Trophoblast cell (in vitro differentiated cells and primary cell): ENCODE results near the gene SFXN5.
A peak's percentile ranks its signal among the peaks of the same experiment; 100 is the strongest.

Experiments
- DNase-seq, 2 donors: peaks; one replicate each; pipeline ENCODE4 v3.0.0-alpha.2; 2016
- H2AFZ ChIP-seq: 2 replicates; pipeline ENCODE4 v1.6.1; 2013; ENCODE audit warnings: low read length, moderate library complexity, mild to moderate bottlenecking; ENCODE audit not compliant: insufficient read depth, poor library complexity
- H2AK5ac ChIP-seq: 2 replicates; pipeline ENCODE4 v1.6.1; 2013; ENCODE audit warnings: mild to moderate bottlenecking, low read length
- H2BK120ac ChIP-seq: 2 replicates; pipeline ENCODE4 v1.6.1; 2013; ENCODE audit warnings: low read length, mild to moderate bottlenecking, moderate library complexity; ENCODE audit not compliant: insufficient read depth, poor library complexity
- H2BK12ac ChIP-seq: 2 replicates; pipeline ENCODE4 v1.6.1; 2013; ENCODE audit warnings: mild to moderate bottlenecking, low read length, moderate library complexity
- H2BK5ac ChIP-seq: 2 replicates; pipeline ENCODE4 v1.6.1; 2013; ENCODE audit warnings: low read length, low read depth, moderate library complexity, mild to moderate bottlenecking; ENCODE audit not compliant: poor library complexity
- H3K14ac ChIP-seq: 2 replicates; pipeline ENCODE4 v1.6.1; 2013; ENCODE audit warnings: mild to moderate bottlenecking, low read length
- H3K18ac ChIP-seq: 2 replicates; pipeline ENCODE4 v1.6.1; 2013; ENCODE audit warnings: mild to moderate bottlenecking, low read length
- H3K23ac ChIP-seq: 2 replicates; pipeline ENCODE4 v1.6.1; 2013; ENCODE audit warnings: low read length
- H3K27ac ChIP-seq: 2 replicates; pipeline ENCODE4 v1.5.1; 2013; ENCODE audit warnings: low read depth, mild to moderate bottlenecking, inconsistent platforms, low read length, moderate library complexity
- H3K27me3 ChIP-seq: 2 replicates; pipeline ENCODE4 v1.6.1; 2013; ENCODE audit warnings: inconsistent platforms, mild to moderate bottlenecking, low read length, moderate library complexity; ENCODE audit not compliant: insufficient read depth
- H3K36me3 ChIP-seq, 2 experiments: 1 replicate in 1 of 2; 2 replicates in 1 of 2; pipeline ENCODE4 v1.6.1; 2013; ENCODE audit warnings: low read length in 2 of 2, mild to moderate bottlenecking in 2 of 2, moderate library complexity in 1 of 2; ENCODE audit not compliant: insufficient read depth in 2 of 2, control insufficient read depth in 1 of 2
- H3K4ac ChIP-seq: 2 replicates; pipeline ENCODE4 v1.6.1; 2013; ENCODE audit warnings: low read depth, mild to moderate bottlenecking, low read length, moderate library complexity
- H3K4me1 ChIP-seq, 2 experiments: 1 replicate in 1 of 2; 2 replicates in 1 of 2; pipeline ENCODE4 v1.6.1; 2013; ENCODE audit warnings: low read length in 2 of 2, mild to moderate bottlenecking in 2 of 2, moderate library complexity in 1 of 2; ENCODE audit not compliant: insufficient read depth in 2 of 2, control insufficient read depth in 1 of 2
- H3K4me2 ChIP-seq: 2 replicates; pipeline ENCODE4 v1.6.1; 2013; ENCODE audit warnings: inconsistent platforms, mild to moderate bottlenecking, low read length, moderate library complexity
- H3K4me3 ChIP-seq: 2 replicates; pipeline ENCODE4 v1.5.1; 2013; ENCODE audit warnings: mild to moderate bottlenecking, low read depth, low read length, inconsistent platforms
- H3K79me1 ChIP-seq: one replicate; pipeline ENCODE4 v1.6.1; 2013; ENCODE audit warnings: low read length
- H3K79me2 ChIP-seq: 2 replicates; pipeline ENCODE4 v1.6.1; 2013; ENCODE audit warnings: low read length, mild to moderate bottlenecking; ENCODE audit not compliant: control insufficient read depth, insufficient read depth, poor library complexity
- H3K9ac ChIP-seq: 2 replicates; pipeline ENCODE4 v1.6.1; 2013; ENCODE audit warnings: mild to moderate bottlenecking, low read length
- H3K9me3 ChIP-seq: 2 replicates; pipeline ENCODE4 v1.6.1; 2013; ENCODE audit warnings: low read depth, mild to moderate bottlenecking, control low read depth, inconsistent platforms, low read length; ENCODE audit not compliant: insufficient read depth
- H4K12ac ChIP-seq: 2 replicates; pipeline ENCODE4 v1.6.1; 2013; ENCODE audit warnings: low read depth, mild to moderate bottlenecking, low read length, moderate library complexity
- H4K8ac ChIP-seq: 2 replicates; pipeline ENCODE4 v1.6.1; 2013; ENCODE audit warnings: low read depth, mild to moderate bottlenecking, low read length, moderate library complexity
- H4K91ac ChIP-seq: one replicate; pipeline ENCODE4 v1.6.1; 2013; ENCODE audit warnings: low read depth, mild to moderate bottlenecking, low read length, moderate library complexity
- WGBS: extraction: QIAGEN DNeasy Blood & Tissue Kit; methylation state at CpG from one replicate; pipeline ENCODE4 v1.1.7; 2013; ENCODE audit warnings: missing lambda C conversion rate; ENCODE audit not compliant: insufficient read length, insufficient coverage; ENCODE audit errors: extremely low coverage; 5-methylcytosine and 5-hydroxymethylcytosine counted together

The SFXN5 gene

DNA sequence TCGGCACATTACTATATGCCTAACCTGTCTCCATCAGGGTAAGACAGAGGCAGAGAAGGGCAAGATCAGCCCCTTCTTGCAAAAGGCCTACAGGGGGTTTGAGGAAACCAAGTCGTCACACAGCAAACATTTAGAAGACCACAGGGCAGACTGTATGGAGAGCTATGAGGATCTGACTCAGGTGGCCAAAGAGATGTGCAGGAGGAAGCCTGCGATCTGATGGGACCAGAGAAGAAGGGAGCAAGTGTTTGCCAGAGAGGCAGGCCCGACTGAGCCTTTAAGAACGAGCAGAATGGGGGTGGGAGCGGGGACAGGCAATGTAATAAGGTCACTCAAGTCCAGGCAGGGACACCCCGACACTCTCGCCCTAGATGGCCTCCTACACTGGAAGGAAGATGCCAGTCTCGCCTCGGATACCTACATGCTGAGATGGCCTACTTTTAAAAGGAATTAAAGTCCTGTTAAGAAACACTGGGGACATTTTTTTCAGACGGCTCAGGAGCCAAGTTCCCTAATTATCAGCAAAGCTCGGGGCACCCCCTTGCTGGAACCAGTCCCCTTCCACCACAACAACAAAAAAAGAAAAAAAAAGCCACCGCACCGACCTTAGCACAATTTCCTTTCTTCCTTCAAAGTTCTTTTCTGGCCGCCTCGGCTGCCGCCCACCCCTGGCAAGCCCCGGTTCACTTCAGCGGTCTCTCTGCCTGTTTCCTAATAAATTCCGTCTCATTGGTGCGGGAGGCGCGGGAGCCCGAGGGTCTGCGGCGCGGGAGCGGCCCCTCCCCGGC is 1.5 kb downstream of the SFXN5 start:
- Histone ChIP-seq H3K4me1 (peaks cover 9% of the 10 kb centered on the region in 2 experiments), H3K4ac (peak overlapping the region; percentile 71), H3K4me2 (peak overlapping the region; percentile 85), H2AFZ (no peak overlapping the region), H3K9me3 (no peaks in the 10 kb centered on the region), H3K27me3 (no peaks in the 10 kb centered on the region), H2BK5ac (no peak overlapping the region), H3K79me2 (peaks cover 11% of the 10 kb centered on the region), H4K12ac (peak overlapping the region; percentile 9), H4K91ac (peak overlapping the region; percentile 77), H3K27ac (peak overlapping the region; percentile 34), H4K8ac (peak overlapping the region; percentile 80), H3K9ac (peak overlapping the region; percentile 24), H3K18ac (peak overlapping the region; percentile 24), H2BK120ac (peak overlapping the region; percentile 60), H2BK12ac (no peak overlapping the region), H3K4me3 (peak overlapping the region; percentile 80), H3K23ac (no peak overlapping the region), H2AK5ac (no peak overlapping the region), H3K36me3 (no peaks in the 10 kb centered on the region), H3K14ac (no peak overlapping the region), H3K79me1 (peaks cover 15% of the 10 kb centered on the region)
- WGBS: no CpG with 5 or more reads among the region's 29 CpGs
- DNase-seq: peak in 1 of 2 donors; percentile 39

DNA sequence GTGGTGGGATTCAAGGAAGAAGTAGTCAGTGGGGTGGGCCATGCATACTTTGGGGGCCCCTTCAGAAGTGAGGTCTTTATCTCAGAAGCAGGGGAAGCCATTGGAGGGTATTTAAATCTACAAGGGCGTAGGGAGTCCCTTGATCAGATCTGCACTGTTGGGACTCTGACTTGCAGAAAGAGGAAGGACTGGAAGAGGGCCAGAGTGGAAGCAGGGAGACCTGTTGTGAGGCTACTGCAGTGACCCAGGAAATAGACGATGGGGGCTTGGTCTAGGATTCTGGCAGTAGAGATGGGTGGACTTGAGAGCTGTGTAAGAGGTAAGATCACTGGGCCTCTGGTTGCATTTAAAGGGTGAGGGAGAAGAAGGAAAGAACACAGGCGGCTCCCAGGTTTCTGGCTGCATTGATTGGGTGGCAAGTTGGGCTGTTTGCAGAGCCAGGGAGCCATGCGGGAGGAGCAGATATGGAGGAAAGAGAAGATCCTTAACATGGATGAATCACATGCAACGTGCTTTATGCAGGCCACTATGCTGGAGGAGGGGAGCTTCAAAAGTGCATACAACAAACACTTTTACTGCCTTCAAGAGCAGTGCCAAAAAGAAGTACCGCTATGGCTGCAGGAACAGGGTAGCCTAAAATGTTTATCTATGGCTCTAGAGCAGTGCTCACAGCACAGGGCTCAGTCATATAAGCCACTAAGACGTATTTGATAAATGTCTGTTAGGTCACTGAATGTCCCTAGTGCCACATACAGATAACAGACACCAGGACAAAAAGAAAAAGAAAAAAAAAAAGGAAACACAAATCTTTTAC is 2.3 kb downstream of the SFXN5 start:
- no peaks in the 10 kb centered on the region for H3K36me3 ChIP-seq
- peaks cover 11% of the 10 kb centered on the region for H3K79me2 ChIP-seq
- H4K8ac ChIP-seq: no peak overlapping the region
- no CpG with 5 or more reads among the region's 7 CpGs for WGBS
- H3K4me2 ChIP-seq: no peak overlapping the region
- H3K79me1 ChIP-seq: peaks cover 17% of the 10 kb centered on the region
- H2AK5ac ChIP-seq: no peak overlapping the region
- no peak overlapping the region for H2AFZ ChIP-seq
- H2BK12ac ChIP-seq: no peak overlapping the region
- no peak overlapping the region for H2BK120ac ChIP-seq
- H3K27me3 ChIP-seq: no peaks in the 10 kb centered on the region
- no peak overlapping the region for H4K12ac ChIP-seq
- H3K9me3 ChIP-seq: peaks cover 2% of the 10 kb centered on the region
- H3K9ac ChIP-seq: no peak overlapping the region
- H3K4me3 ChIP-seq: no peak overlapping the region
- H3K4ac ChIP-seq: no peak overlapping the region
- no peak overlapping the region for H4K91ac ChIP-seq
- H3K18ac ChIP-seq: no peak overlapping the region
- no peak overlapping the region for H3K14ac ChIP-seq
- peak in 1 of 2 donors; percentile 54 for DNase-seq
- H3K23ac ChIP-seq: no peak overlapping the region
- H3K27ac ChIP-seq: no peak overlapping the region
- no peak overlapping the region for H2BK5ac ChIP-seq
- peaks cover 9 to 12% of the 10 kb centered on the region in 2 experiments for H3K4me1 ChIP-seq

DNA sequence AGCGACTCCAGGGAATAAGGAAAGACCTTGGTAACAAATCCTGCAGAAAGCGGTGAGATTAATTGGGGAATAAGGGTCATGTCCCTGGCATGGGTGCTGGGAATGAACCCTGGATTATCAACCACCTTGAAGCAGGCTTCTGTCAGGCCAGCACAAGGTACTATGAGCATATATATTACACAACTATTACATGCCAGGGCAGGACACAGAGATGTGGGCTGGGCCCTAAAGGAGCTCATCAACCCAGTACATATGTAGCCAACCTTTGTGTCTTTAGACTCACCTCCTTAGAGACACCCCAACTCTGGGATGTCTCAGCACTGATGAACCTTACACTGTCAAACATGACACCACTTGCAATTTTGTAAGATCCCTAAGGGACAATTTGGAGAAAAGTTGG is 3.4 kb downstream of the SFXN5 start:
- Histone ChIP-seq H3K18ac (no peak overlapping the region), H3K23ac (no peak overlapping the region), H4K91ac (no peak overlapping the region), H3K9ac (no peak overlapping the region), H3K14ac (no peak overlapping the region), H4K8ac (no peak overlapping the region), H3K79me1 (peaks cover 17% of the 10 kb centered on the region), H3K4me1 (peaks cover 13 to 14% of the 10 kb centered on the region in 2 experiments), H3K27me3 (no peaks in the 10 kb centered on the region), H2AFZ (no peak overlapping the region), H3K9me3 (peaks cover 2% of the 10 kb centered on the region), H3K79me2 (peaks cover 11% of the 10 kb centered on the region), H3K27ac (no peak overlapping the region), H2AK5ac (no peak overlapping the region), H2BK120ac (no peak overlapping the region), H2BK5ac (no peak overlapping the region), H3K4ac (no peak overlapping the region), H4K12ac (no peak overlapping the region), H3K36me3 (no peaks in the 10 kb centered on the region), H3K4me3 (no peak overlapping the region), H3K4me2 (no peak overlapping the region), H2BK12ac (no peak overlapping the region)
- WGBS: no CpG with 5 or more reads among the region's 2 CpGs
- no peak for DNase-seq

DNA sequence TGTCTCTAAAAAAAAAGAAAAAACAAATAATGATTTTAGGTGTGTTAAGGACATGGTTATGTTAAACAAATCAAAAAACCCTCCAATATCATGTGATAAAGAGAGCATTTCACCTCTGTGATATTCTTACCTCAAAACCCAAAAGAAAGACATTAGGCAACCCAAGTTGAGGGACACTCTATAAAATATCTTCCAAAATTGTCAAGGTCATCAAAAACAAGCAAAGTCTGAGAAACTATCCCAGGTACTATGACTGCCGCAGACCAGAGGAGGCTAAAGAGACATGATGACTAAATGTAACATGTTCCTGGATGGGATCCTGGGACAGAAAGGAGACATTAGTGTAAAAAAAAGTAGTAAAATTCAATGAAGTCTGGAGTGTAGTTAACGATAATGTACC is 4.5 kb downstream of the SFXN5 start:
- Histone ChIP-seq H3K4me1 (peaks cover 12 to 13% of the 10 kb centered on the region in 2 experiments), H4K91ac (no peak overlapping the region), H2BK5ac (no peak overlapping the region), H3K4ac (no peak overlapping the region), H3K4me2 (no peak overlapping the region), H3K79me2 (peaks cover 11% of the 10 kb centered on the region), H3K27me3 (no peaks in the 10 kb centered on the region), H2AFZ (no peak overlapping the region), H3K23ac (no peak overlapping the region), H3K36me3 (no peaks in the 10 kb centered on the region), H4K8ac (no peak overlapping the region), H2AK5ac (no peak overlapping the region), H3K4me3 (no peak overlapping the region), H3K9ac (no peak overlapping the region), H3K18ac (no peak overlapping the region), H3K79me1 (peaks cover 17% of the 10 kb centered on the region), H4K12ac (no peak overlapping the region), H3K14ac (no peak overlapping the region), H3K9me3 (peaks cover 2% of the 10 kb centered on the region), H2BK120ac (no peak overlapping the region), H3K27ac (no peak overlapping the region), H2BK12ac (no peak overlapping the region)
- no CpG with 5 or more reads among the region's 2 CpGs for WGBS
- DNase-seq: no peak
